Astrocyte of the spinal cord (primary cell): ENCODE results near the gene HLCS.

Experiments
- DNase-seq: peaks from one replicate; pipeline ENCODE4 v3.0.0; 2011; ENCODE audit warnings: low read depth, low spot score
- H3K4me3 ChIP-seq: 2 replicates; pipeline ENCODE4 v1.5.1; 2011; ENCODE audit warnings: low read depth, mild to moderate bottlenecking, low read length, moderate library complexity
- in situ Hi-C: cut with HindIII; loops from 2 replicates; pipeline ENCODE4 v1.10.0; 2017; ENCODE audit warnings: low sequenced_read_pairs
- TF ChIP-seq, protein P1 (sequence below): IDR thresholded peaks from 2 replicates; pipeline ENCODE4 v1.5.1; 2012; ENCODE audit warnings: low read depth, mild to moderate bottlenecking, low read length, inconsistent platforms

Gene HLCS

DNA sequence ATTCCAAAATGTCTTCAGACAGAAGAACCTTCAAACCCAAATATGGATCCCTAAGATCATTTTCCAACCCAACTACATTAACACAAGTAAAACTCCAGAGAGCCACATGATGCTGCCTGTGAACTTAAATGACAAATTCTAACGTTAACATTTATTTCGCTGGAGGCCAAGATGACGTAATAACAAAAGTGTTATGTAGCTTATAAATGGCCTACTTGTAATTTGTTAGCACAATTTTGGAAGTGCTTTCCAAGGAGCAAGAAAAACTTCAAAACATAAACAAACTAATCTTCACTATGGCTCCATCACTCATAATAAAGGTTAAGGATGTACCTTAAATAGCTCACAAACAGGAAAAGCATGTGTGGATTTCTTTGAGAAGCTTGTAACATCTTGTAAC is 126.7 kb downstream of the HLCS start:
- no peak overlapping the region for H3K4me3 ChIP-seq
- in situ Hi-C loops: no loop called here
- DNase-seq: no peak
- TF ChIP-seq, protein P1, sequence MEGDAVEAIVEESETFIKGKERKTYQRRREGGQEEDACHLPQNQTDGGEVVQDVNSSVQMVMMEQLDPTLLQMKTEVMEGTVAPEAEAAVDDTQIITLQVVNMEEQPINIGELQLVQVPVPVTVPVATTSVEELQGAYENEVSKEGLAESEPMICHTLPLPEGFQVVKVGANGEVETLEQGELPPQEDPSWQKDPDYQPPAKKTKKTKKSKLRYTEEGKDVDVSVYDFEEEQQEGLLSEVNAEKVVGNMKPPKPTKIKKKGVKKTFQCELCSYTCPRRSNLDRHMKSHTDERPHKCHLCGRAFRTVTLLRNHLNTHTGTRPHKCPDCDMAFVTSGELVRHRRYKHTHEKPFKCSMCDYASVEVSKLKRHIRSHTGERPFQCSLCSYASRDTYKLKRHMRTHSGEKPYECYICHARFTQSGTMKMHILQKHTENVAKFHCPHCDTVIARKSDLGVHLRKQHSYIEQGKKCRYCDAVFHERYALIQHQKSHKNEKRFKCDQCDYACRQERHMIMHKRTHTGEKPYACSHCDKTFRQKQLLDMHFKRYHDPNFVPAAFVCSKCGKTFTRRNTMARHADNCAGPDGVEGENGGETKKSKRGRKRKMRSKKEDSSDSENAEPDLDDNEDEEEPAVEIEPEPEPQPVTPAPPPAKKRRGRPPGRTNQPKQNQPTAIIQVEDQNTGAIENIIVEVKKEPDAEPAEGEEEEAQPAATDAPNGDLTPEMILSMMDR: no peak

DNA sequence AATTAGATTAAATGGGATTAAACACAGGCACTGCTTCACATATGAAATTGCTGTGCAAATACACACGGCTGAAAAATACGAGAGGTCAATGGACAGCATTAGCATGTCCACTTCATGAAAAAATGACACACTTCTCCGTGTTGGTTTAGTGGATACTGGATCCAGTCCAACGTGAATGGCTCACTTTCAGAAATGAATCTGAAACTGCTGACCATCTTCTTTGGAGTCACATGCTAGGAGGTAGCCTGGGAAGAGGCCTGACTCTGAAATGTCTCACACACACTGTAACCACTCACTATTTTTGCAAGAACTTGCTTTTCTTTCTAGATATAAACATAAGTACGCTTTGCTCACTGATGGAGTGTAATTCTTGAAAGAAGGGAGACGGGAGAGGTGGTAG is 127.3 kb downstream of the HLCS start:
- in situ Hi-C loops: no loop called here
- peak; percentile 68 for DNase-seq
- TF ChIP-seq, protein P1: no peak
- H3K4me3 ChIP-seq: no peak overlapping the region

DNA sequence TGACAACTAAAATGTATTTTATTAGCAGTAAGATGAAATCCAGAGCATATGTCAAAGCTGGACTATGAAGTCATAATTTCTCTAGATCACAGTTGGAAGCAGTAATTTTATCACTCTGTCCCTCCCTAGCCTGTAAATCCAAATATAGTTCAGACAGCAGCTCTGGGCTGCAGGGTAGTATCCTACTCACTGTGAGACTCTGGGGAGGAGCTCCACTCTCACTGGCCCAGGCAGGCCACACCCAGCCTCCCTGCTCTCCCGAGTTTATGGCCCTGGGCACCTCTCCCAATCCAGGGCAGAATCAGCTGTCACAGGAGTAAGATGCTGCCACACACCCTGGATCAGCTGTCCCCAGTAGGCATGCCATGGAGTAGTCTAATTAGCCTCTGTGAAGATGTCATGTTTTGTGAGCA is 131.1 kb downstream of the HLCS start:
- H3K4me3 ChIP-seq: no peak overlapping the region
- TF ChIP-seq, protein P1: no peak
- DNase-seq: no peak
- in situ Hi-C loops: no loop called here

DNA sequence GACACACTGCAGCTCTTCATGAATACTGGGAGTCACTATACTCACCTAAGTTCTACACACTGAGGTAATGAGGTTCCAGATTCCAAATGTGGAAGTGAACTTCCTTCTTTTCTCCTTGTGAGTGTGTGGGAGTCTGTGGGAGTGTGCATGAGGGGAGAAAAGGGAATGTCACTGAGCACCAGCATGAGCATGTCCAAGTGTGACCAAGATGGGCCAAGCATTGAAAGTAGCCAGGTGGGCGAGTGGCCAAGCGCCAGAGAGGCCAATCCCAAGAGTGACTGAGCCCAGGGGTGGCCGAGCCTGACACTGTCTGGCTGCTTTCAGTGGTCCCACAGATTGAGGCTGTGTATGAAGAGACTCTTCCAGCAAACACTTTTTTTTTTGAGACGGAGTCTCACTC is 132.3 kb downstream of the HLCS start:
- in situ Hi-C loops: no loop called here
- TF ChIP-seq, protein P1: no peak
- H3K4me3 ChIP-seq: no peak overlapping the region
- no peak for DNase-seq

DNA sequence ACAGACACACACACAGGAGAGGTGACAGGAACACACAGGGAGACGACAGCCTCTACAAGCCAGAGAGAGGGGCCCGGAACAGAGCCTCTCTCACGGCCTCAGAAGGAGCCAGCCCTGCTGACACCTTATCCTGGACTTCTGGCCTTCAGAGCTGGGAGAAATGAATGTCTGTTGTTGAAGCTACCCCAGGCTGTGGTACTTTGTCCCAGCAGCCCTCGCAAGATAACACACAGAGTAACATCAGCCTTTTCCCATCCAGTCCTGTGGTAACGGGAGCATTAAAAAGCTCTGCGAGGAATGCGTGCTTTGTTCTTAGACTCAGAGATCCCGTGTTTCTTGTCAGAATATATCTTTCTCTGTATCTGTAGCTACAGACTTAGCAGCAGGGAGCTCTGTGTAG is 136.4 kb downstream of the HLCS start:
- no peak overlapping the region for H3K4me3 ChIP-seq
- in situ Hi-C loops: no loop called here
- TF ChIP-seq, protein P1: no peak
- no peak for DNase-seq

DNA sequence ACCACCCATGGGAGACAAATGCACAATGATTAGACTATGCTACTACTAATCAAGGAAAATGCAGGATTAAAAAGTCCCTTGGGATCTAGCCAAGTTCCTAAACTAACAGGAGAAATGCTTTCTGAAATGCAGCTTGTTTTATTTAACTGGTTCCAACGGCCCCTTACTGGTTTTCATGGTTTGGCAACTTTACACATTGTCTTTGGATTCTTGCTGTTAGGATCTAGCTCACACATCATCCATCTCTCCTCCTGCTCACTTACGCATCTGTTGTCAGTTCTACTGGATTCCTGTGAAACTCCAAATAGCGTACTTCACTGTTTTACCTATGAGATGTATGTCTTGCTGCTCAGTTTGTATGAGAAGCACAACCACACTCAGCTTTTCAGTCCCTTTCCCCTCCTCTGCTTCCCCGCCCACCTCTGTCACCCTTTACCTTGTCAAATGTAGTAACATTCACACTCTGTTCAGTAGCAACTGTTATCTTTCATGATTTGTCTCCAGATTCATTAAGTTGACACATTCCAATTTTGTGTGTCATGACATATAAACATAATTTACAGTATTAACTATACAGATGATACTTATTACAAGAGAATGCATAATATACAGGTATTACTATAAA is 137.5 kb downstream of the HLCS start:
- H3K4me3 ChIP-seq: no peak overlapping the region
- TF ChIP-seq, protein P1: no peak
- DNase-seq: no peak
- in situ Hi-C loops: no loop called here

DNA sequence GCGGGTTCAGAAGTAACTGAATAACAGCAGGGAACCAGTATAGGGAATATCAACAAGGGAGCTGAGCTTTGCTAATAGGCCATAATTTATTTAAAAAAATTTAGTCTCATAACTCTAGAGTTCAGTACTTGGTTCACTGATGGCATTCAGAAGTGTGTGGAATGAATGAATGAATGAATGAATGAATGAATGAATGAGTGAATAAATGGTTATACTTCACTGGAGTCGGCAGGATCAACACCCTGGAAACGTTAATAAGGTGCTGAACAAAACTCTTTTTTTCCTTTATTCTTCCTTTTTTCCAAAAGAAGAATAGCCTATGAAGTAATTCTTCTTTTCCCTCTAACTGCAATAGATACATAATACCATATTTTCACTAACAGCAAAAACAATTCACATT is 138.3 kb downstream of the HLCS start:
- H3K4me3 ChIP-seq: no peak overlapping the region
- TF ChIP-seq, protein P1: no peak
- DNase-seq: no peak
- in situ Hi-C loops: no loop called here
